Liver (tissue), 9 donors: Measurements from ENCODE around the gene NKX1-1. TPM values are rescaled to one million over a fixed set of nuclear protein-coding genes. Genes with fewer than 3 reads are reported as not detected.

Experiments
- DNase-seq: peaks from one replicate; pipeline ENCODE4 v3.0.0-alpha.2; 2017; ENCODE audit warnings: low spot score
- H3K27ac ChIP-seq, 2 donors: one replicate each; pipeline ENCODE4 v1.7.0; 2013; ENCODE audit warnings: inconsistent platforms in 2 of 2, low read length in 2 of 2, control low read depth in 1 of 2, low read depth in 1 of 2, mild to moderate bottlenecking in 1 of 2
- H3K27me3 ChIP-seq, 4 donors: one replicate each; pipeline versions ENCODE4 v1.6.1 to v1.7.0; 2013; ENCODE audit warnings: low read length in 3 of 4, inconsistent platforms in 1 of 4, mild to moderate bottlenecking in 1 of 4, moderate library complexity in 1 of 4; ENCODE audit not compliant: control insufficient read depth in 4 of 4, insufficient read depth in 4 of 4
- H3K36me3 ChIP-seq, 4 donors: one replicate each; pipeline versions ENCODE4 v1.6.1 to v1.7.0; 2013; ENCODE audit warnings: low read length in 3 of 4, mild to moderate bottlenecking in 3 of 4, low read depth in 1 of 4, moderate library complexity in 1 of 4; ENCODE audit not compliant: control insufficient read depth in 4 of 4, insufficient read depth in 3 of 4
- H3K4me1 ChIP-seq, 4 donors: one replicate each; pipeline versions ENCODE4 v1.6.1 to v1.7.0; 2013; ENCODE audit warnings: low read length in 3 of 4, mild to moderate bottlenecking in 3 of 4, moderate library complexity in 1 of 4; ENCODE audit not compliant: control insufficient read depth in 4 of 4, insufficient read depth in 4 of 4
- H3K4me3 ChIP-seq, 3 donors: one replicate each; pipeline versions ENCODE4 v1.6.1 to v1.7.0; 2013; ENCODE audit warnings: low read length in 3 of 3, control low read depth in 1 of 3, low read depth in 1 of 3, mild to moderate bottlenecking in 1 of 3
- H3K9ac ChIP-seq, 2 donors: one replicate each; pipeline ENCODE4 v1.7.0; 2013; ENCODE audit warnings: low read length in 2 of 2, mild to moderate bottlenecking in 2 of 2, moderate library complexity in 2 of 2, control low read depth in 1 of 2, low read depth in 1 of 2
- H3K9me3 ChIP-seq, 4 donors: one replicate each; pipeline versions ENCODE4 v1.6.1 to v1.7.0; 2013; ENCODE audit warnings: low read length in 3 of 4; ENCODE audit not compliant: control insufficient read depth in 4 of 4
- FOXA1 ChIP-seq: IDR thresholded peaks from 2 replicates; pipeline ENCODE4 v1.6.1; 2016; ENCODE audit warnings: antibody characterized with exemption
- FOXA2 ChIP-seq: IDR thresholded peaks from 2 replicates; pipeline ENCODE4 v1.6.1; 2016; ENCODE audit warnings: antibody characterized with exemption
- GABPA ChIP-seq, 2 donors: IDR thresholded peaks in 1 of 2; conservative IDR thresholded peaks in 1 of 2; 2 replicates each; pipeline ENCODE4 v1.6.1; 2016; ENCODE audit warnings: antibody characterized with exemption in 2 of 2, mild to moderate bottlenecking in 1 of 2, moderate library complexity in 1 of 2
- HNF4A ChIP-seq, 2 donors: conservative IDR thresholded peaks; 2 replicates each; pipeline ENCODE4 v1.6.1; 2016; ENCODE audit warnings: antibody characterized with exemption in 2 of 2, mild to moderate bottlenecking in 2 of 2
- HNF4G ChIP-seq: IDR thresholded peaks from 2 replicates; pipeline ENCODE4 v1.6.1; 2016; ENCODE audit warnings: antibody characterized with exemption
- RXRA ChIP-seq, 2 donors: IDR thresholded peaks; 2 replicates each; pipeline ENCODE4 v1.6.1; 2017 to 2018; ENCODE audit warnings: antibody characterized with exemption in 2 of 2, mild to moderate bottlenecking in 1 of 2
- SP1 ChIP-seq: IDR thresholded peaks from 2 replicates; pipeline ENCODE4 v1.6.1; 2018; ENCODE audit warnings: antibody characterized with exemption, mild to moderate bottlenecking
- TAF1 ChIP-seq: conservative IDR thresholded peaks from 2 replicates; pipeline ENCODE4 v1.6.1; 2016; ENCODE audit warnings: antibody characterized with exemption, mild to moderate bottlenecking
- WGBS: extraction: QIAGEN DNeasy Blood & Tissue Kit; methylation state at CpG from one replicate; pipeline ENCODE4 v1.1.7; 2013; 5-methylcytosine and 5-hydroxymethylcytosine counted together
- polyA plus RNA-seq, 2 donors: library from polyadenylated mRNA; stranded (reverse) in 1 of 2; unstranded in 1 of 2; fragments of 200-250 nt in 1 of 2; fragments of >200 nt in 1 of 2; fragmentation: Nextera tagmentation in 1 of 2; extraction: Ambion mirVana in 1 of 2; gene quantifications; one replicate each; pipeline versions ENCODE4 v1.2.1 to v1.2.3, GENCODE V29; 2013 to 2015
- total RNA-seq, 2 donors: library from RNA; depleted of rRNA; stranded (reverse); fragments of >200 nt; gene quantifications; one replicate each; pipeline ENCODE4 v1.2.3, GENCODE V29; 2014
- TF ChIP-seq, protein P1 (sequence below): IDR thresholded peaks from 2 replicates; pipeline ENCODE4 v1.6.1; 2016; ENCODE audit warnings: antibody characterized with exemption, mild to moderate bottlenecking
- TF ChIP-seq, protein P2 (sequence below): fragments of 150-350 bp; IDR thresholded peaks from 2 replicates; pipeline ENCODE4 v1.5.1; 2017; ENCODE audit warnings: improper control_type of control experiment, low read depth, low read length; ENCODE audit not compliant: missing input control
- TF ChIP-seq, protein P3 (sequence below): IDR thresholded peaks from 2 replicates; pipeline ENCODE4 v1.6.1; 2016; ENCODE audit warnings: antibody characterized with exemption
- TF ChIP-seq, protein P4 (sequence below): IDR thresholded peaks from 2 replicates; pipeline ENCODE4 v1.6.1; 2016; ENCODE audit warnings: antibody characterized with exemption
- TF ChIP-seq, protein P5 (sequence below): IDR thresholded peaks from 2 replicates; pipeline ENCODE4 v1.6.1; 2016; ENCODE audit warnings: antibody characterized with exemption
- donor health status: healthy.
- donor health status: healthy.
- donor health status: healthy.
- donor health status: healthy.
- donor health status: healthy.

NKX1-1 gene
- total and polyA plus RNA-seq, 4 donors = not detected

DNA sequence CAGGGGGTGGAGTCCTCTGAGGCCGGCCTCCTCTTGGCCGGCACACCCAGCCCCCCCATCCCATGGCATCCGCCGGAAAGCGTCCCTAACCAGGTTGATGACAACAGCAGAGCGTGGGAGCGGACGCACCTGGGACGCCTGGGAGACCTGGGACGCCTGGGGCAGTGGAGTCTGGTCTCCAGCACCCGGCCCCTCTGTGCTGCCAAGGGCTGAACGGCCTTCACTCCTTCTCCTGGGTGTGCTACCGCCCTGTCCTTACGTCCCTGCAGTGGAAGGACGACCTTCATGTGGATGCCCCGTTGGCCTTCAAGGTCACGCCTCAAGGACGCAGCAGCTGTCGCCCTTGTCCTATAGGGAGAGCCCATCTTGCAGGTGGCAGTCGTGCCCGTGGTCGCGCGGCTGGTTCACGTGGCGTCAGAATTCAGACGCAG, 26.9 kb downstream of the NKX1-1 start (continued):
- no peak for TF ChIP-seq GABPA (IDR thresholded peaks at IDR 0.05 in 1 of 2, conservative IDR thresholded peaks at IDR 0.05 in 1 of 2)
- TF ChIP-seq, protein P1, sequence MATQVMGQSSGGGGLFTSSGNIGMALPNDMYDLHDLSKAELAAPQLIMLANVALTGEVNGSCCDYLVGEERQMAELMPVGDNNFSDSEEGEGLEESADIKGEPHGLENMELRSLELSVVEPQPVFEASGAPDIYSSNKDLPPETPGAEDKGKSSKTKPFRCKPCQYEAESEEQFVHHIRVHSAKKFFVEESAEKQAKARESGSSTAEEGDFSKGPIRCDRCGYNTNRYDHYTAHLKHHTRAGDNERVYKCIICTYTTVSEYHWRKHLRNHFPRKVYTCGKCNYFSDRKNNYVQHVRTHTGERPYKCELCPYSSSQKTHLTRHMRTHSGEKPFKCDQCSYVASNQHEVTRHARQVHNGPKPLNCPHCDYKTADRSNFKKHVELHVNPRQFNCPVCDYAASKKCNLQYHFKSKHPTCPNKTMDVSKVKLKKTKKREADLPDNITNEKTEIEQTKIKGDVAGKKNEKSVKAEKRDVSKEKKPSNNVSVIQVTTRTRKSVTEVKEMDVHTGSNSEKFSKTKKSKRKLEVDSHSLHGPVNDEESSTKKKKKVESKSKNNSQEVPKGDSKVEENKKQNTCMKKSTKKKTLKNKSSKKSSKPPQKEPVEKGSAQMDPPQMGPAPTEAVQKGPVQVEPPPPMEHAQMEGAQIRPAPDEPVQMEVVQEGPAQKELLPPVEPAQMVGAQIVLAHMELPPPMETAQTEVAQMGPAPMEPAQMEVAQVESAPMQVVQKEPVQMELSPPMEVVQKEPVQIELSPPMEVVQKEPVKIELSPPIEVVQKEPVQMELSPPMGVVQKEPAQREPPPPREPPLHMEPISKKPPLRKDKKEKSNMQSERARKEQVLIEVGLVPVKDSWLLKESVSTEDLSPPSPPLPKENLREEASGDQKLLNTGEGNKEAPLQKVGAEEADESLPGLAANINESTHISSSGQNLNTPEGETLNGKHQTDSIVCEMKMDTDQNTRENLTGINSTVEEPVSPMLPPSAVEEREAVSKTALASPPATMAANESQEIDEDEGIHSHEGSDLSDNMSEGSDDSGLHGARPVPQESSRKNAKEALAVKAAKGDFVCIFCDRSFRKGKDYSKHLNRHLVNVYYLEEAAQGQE = no peak
- TF ChIP-seq FOXA2 = no peak

DNA sequence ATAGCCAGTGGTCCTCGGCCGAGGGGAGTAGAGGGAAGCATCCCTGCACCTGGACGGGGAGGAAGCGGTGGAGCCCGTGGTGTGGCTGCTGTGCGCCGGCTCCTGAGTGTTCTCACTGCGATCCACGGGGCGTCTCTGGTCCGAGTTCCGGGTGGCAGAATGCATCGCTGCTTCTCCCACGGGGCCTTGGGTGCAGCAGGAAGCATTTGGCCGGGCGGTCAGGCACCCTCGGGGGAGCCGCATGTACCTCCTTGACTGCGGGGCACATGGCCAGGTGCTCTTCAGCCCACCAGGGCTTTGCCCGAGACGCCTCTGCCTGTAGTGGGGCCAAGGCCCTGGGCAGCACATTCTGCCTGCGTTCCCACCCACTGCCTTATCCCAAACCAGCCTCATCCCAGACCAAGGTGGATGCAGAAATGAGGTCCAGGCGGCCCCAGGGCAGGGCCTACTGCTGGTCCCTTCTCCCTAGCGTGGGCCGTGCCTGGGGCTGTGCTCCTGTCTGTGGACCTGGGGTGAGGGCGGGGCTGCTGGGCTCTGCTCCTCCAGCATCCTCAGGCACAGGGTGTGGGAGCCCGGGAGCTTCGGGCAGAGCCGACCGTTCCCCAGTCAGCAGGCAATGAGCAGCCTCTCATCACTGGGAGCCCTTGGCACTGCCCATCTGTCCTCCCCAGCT, 27.5 kb downstream of the NKX1-1 start:
- H3K36me3 ChIP-seq = peaks cover 0 to 19% (median 7%) of the 10 kb centered on the region in 4 donors
- no peak for DNase-seq

More for the DNA sequence above, 27.5 kb downstream of the NKX1-1 start:
- Histone ChIP-seq H3K27ac (no peak overlapping the region), H3K4me3 (no peak overlapping the region), H3K27me3 (no peaks in the 10 kb centered on the region), H3K9ac (no peak overlapping the region), H3K9me3 (no peaks in the 10 kb centered on the region), H3K4me1 (no peaks in the 10 kb centered on the region)
- WGBS = 97% methylated on average over 30 of the region's 30 CpGs
- TF ChIP-seq SP1 = no peak
- TF ChIP-seq, protein P2, sequence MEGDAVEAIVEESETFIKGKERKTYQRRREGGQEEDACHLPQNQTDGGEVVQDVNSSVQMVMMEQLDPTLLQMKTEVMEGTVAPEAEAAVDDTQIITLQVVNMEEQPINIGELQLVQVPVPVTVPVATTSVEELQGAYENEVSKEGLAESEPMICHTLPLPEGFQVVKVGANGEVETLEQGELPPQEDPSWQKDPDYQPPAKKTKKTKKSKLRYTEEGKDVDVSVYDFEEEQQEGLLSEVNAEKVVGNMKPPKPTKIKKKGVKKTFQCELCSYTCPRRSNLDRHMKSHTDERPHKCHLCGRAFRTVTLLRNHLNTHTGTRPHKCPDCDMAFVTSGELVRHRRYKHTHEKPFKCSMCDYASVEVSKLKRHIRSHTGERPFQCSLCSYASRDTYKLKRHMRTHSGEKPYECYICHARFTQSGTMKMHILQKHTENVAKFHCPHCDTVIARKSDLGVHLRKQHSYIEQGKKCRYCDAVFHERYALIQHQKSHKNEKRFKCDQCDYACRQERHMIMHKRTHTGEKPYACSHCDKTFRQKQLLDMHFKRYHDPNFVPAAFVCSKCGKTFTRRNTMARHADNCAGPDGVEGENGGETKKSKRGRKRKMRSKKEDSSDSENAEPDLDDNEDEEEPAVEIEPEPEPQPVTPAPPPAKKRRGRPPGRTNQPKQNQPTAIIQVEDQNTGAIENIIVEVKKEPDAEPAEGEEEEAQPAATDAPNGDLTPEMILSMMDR = no peak
- no peak for TF ChIP-seq HNF4G
- TF ChIP-seq, protein P3, sequence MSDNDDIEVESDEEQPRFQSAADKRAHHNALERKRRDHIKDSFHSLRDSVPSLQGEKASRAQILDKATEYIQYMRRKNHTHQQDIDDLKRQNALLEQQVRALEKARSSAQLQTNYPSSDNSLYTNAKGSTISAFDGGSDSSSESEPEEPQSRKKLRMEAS = no peak
- no peak for TF ChIP-seq GABPA (IDR thresholded peaks at IDR 0.05 in 1 of 2, conservative IDR thresholded peaks at IDR 0.05 in 1 of 2)
- TF ChIP-seq RXRA (IDR thresholded peaks at IDR 0.05) = no peak
- TF ChIP-seq, protein P4, sequence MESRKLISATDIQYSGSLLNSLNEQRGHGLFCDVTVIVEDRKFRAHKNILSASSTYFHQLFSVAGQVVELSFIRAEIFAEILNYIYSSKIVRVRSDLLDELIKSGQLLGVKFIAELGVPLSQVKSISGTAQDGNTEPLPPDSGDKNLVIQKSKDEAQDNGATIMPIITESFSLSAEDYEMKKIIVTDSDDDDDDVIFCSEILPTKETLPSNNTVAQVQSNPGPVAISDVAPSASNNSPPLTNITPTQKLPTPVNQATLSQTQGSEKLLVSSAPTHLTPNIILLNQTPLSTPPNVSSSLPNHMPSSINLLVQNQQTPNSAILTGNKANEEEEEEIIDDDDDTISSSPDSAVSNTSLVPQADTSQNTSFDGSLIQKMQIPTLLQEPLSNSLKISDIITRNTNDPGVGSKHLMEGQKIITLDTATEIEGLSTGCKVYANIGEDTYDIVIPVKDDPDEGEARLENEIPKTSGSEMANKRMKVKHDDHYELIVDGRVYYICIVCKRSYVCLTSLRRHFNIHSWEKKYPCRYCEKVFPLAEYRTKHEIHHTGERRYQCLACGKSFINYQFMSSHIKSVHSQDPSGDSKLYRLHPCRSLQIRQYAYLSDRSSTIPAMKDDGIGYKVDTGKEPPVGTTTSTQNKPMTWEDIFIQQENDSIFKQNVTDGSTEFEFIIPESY = no peak
- no peak for TF ChIP-seq HNF4A (conservative IDR thresholded peaks at IDR 0.05)
- TF ChIP-seq TAF1 = no peak
- no peak for TF ChIP-seq FOXA1
- TF ChIP-seq, protein P5, sequence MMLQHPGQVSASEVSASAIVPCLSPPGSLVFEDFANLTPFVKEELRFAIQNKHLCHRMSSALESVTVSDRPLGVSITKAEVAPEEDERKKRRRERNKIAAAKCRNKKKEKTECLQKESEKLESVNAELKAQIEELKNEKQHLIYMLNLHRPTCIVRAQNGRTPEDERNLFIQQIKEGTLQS = no peak
- TF ChIP-seq, protein P1 = no peak
